K562 (cell line): Measurements from ENCODE around the gene GLIS2. TPM values are rescaled to one million over a fixed set of nuclear protein-coding genes. Genes with fewer than 3 reads are reported as not detected.
A peak's percentile ranks its signal among the peaks of the same experiment; 100 is the strongest.

ENCODE experiments used
- BCLAF1 ChIP-seq, 2 experiments: fragments of 450-650 bp in 1 of 2; IDR thresholded peaks; 2 replicates each; pipeline ENCODE4 v1.6.1; 2011 to 2017; ENCODE audit warnings: low read depth in 2 of 2, antibody characterized with exemption in 1 of 2, borderline replicate concordance in 1 of 2, low read length in 1 of 2, mild to moderate bottlenecking in 1 of 2, mixed read lengths in 1 of 2; ENCODE audit not compliant: control insufficient read depth in 1 of 2
- CUX1 ChIP-seq: fragments of 200-800 bp; sonication (Bioruptor generic); IDR thresholded peaks from 2 replicates; pipeline ENCODE4 v1.6.1; 2016; ENCODE audit warnings: missing genetic modification characterization, missing compliant biosample characterization
- ETV5 ChIP-seq: sonication (generic); formaldehyde crosslinking; IDR thresholded peaks from 2 replicates; pipeline ENCODE4 v1.4.0; 2020; ENCODE audit warnings: low read depth, mild to moderate bottlenecking, missing genetic modification reagents
- FOXK1 ChIP-seq: sonication (generic); formaldehyde crosslinking; IDR thresholded peaks from 2 replicates; pipeline ENCODE4 v1.8.0; 2022; ENCODE audit warnings: missing genetic modification reagents, mild to moderate bottlenecking, borderline replicate concordance
- HDAC6 ChIP-seq: IDR thresholded peaks from 2 replicates; pipeline ENCODE4 v1.6.1; 2012; ENCODE audit warnings: low read depth, mild to moderate bottlenecking, control low read depth, inconsistent platforms, low read length, moderate library complexity
- IFI16 ChIP-seq: fragments of 250-450 bp; sonication (Bioruptor Pico); IDR thresholded peaks from 2 replicates; pipeline ENCODE4 v2.1.2; 2022; ENCODE audit warnings: mild to moderate bottlenecking, inconsistent platforms
- KLF1 ChIP-seq: fragments of 450-650 bp; IDR thresholded peaks from 2 replicates; pipeline ENCODE4 v1.6.1; 2016; ENCODE audit warnings: missing genetic modification characterization, missing compliant biosample characterization
- NELFE ChIP-seq: IDR thresholded peaks from 2 replicates; pipeline ENCODE4 v1.6.1; 2011; ENCODE audit warnings: mild to moderate bottlenecking; ENCODE audit not compliant: insufficient read depth, insufficient read length
- NEUROD1 ChIP-seq: fragments of 150-350 bp; IDR thresholded peaks from 2 replicates; pipeline ENCODE4 v1.6.1; 2014; ENCODE audit warnings: borderline replicate concordance, low read length, low read depth; ENCODE audit not compliant: partially characterized antibody
- RERE ChIP-seq: sonication (generic); formaldehyde crosslinking; IDR thresholded peaks from 2 replicates; pipeline ENCODE4 v1.8.0; 2023; ENCODE audit warnings: missing genetic modification reagents, mild to moderate bottlenecking, borderline replicate concordance
- ZNF695 ChIP-seq: fragments of 450-650 bp; formaldehyde crosslinking; IDR thresholded peaks from 2 replicates; pipeline ENCODE4 v1.4.0; 2020; ENCODE audit warnings: mild to moderate bottlenecking, moderate library complexity
- ZNF785 ChIP-seq: fragments of 250-450 bp; sonication (Bioruptor Pico); IDR thresholded peaks from 2 replicates; pipeline ENCODE4 v1.4.0; 2020; ENCODE audit warnings: mild to moderate bottlenecking
- polyA plus RNA-seq, 8 experiments: library from polyadenylated mRNA; depleted of rRNA in 4 of 8; stranded (reverse) in 5 of 8; unstranded in 3 of 8; fragments of >200 nt; fragmentation: Nextera tagmentation in 2 of 8; fragmentation: Illumina TruSeq in 1 of 8; extraction: Ambion mirVana in 2 of 8; extraction: Trizol in 1 of 8; gene quantifications; 2 replicates each; pipeline versions ENCODE4 v1.2.1 to v1.2.3, GENCODE V29; 2011 to 2014; ENCODE audit warnings: inconsistent platforms in 1 of 8, missing spikeins in 1 of 8
- total RNA-seq, 7 experiments: library from RNA; depleted of rRNA in 6 of 7; stranded (reverse); fragments of >200 nt in 6 of 7; fragmentation: Illumina TruSeq in 2 of 7; extraction: Trizol in 2 of 7; gene quantifications; 2 replicates each; pipeline versions ENCODE4 v1.2.1 to v1.2.3, GENCODE V29; 2011 to 2021; ENCODE audit warnings: low replicate concordance in 1 of 7

The GLIS2 gene
- total and polyA plus RNA-seq, 9 of the 15 experiments (the other 6 are each of a cell fraction or from before 2014, with no cell fraction given): 0.10 to 9.0 (median 0.57) TPM

- TF ChIP-seq KLF1 (tag) (no peak), NELFE (no peak), RERE (CRISPR knock-in tag) (no peak), ZNF785 (CRISPR knock-in tag) (no peak), FOXK1 (no peak), BCLAF1 (IDR thresholded peaks at IDR 0.05; ENCODE audit: borderline replicate concordance in 1 of 2, control insufficient read depth in 1 of 2, low read depth in 2 of 2, low read length in 1 of 2) (no peak), IFI16 (CRISPR knock-in tag) (no peak), HDAC6 (no peak), CUX1 (no peak), ETV5 (peak; percentile 91), ZNF695 (no peak), NEUROD1 (peak; percentile 11)
These were observed 54.9 kb downstream of the GLIS2 start (continued) for GRCh38 chr16:4370570-4371356.
